Thyroid gland (tissue), 4 donors: Measurements from ENCODE around the gene ZNF423. TPM values are rescaled to one million over a fixed set of nuclear protein-coding genes. Genes with fewer than 3 reads are reported as not detected.

Experiments
- DNase-seq, 2 donors: peaks; one replicate each; pipeline ENCODE4 v3.0.0-alpha.2; 2019
- H3K27ac ChIP-seq, 3 donors: fragments of 200-600 bp; sonication (generic); 1 replicate in 2 of 3; 2 replicates in 1 of 3; pipeline ENCODE4 v1.5.1; 2016 to 2019; ENCODE audit warnings: mild to moderate bottlenecking in 1 of 3, moderate library complexity in 1 of 3
- H3K27me3 ChIP-seq: fragments of 200-600 bp; sonication (generic); one replicate; pipeline ENCODE4 v1.5.1; 2019
- H3K36me3 ChIP-seq, 2 donors: fragments of 200-600 bp; sonication (generic); one replicate each; pipeline ENCODE4 v1.5.1; 2016 to 2019
- H3K4me1 ChIP-seq, 2 donors: fragments of 200-600 bp; sonication (generic); one replicate each; pipeline ENCODE4 v1.5.1; 2017 to 2019
- H3K4me3 ChIP-seq, 3 donors: fragments of 200-600 bp; sonication (generic); replicated peaks in 1 of 3; 1 replicate in 2 of 3; 2 replicates in 1 of 3; pipeline ENCODE4 v1.5.1; 2016; ENCODE audit warnings: mild to moderate bottlenecking in 1 of 3
- H3K9me3 ChIP-seq: fragments of 200-600 bp; sonication (generic); one replicate; pipeline ENCODE4 v1.5.1; 2017
- POLR2A ChIP-seq, 2 donors: fragments of 450-650 bp; IDR thresholded peaks; one replicate each; pipeline ENCODE4 v1.6.1; 2017; ENCODE audit warnings: antibody characterized with exemption in 2 of 2, mild to moderate bottlenecking in 2 of 2, moderate library complexity in 1 of 2
- WGBS, 2 donors: methylation state at CpG; one replicate each; pipeline ENCODE4 v1.1.5; 2017; 5-methylcytosine and 5-hydroxymethylcytosine counted together
- intact Hi-C: fragments of 100-400 bp; cut with DNase I; formaldehyde crosslinking; loops from one replicate; pipeline ENCODE4 v1.15.1; 2023
- total RNA-seq, 4 donors: library from RNA; depleted of rRNA; stranded (reverse); fragments of >200 nt; gene quantifications; one replicate each; pipeline ENCODE4 v1.2.3, GENCODE V29; 2016
- TF ChIP-seq, protein P1 (sequence below), 6 experiments: fragments of 200-600 bp in 3 of 6; fragments of 450-650 bp in 3 of 6; sonication (generic) in 3 of 6; IDR thresholded peaks; one replicate each; pipeline ENCODE4 v1.5.1; 2016 to 2019; ENCODE audit warnings: antibody characterized with exemption in 6 of 6, mild to moderate bottlenecking in 2 of 6, inconsistent platforms in 1 of 6, moderate library complexity in 1 of 6

Gene ZNF423
- total RNA-seq, 4 donors from 2014 or later: 7.4 to 10.0 (median 8.5) TPM

DNA sequence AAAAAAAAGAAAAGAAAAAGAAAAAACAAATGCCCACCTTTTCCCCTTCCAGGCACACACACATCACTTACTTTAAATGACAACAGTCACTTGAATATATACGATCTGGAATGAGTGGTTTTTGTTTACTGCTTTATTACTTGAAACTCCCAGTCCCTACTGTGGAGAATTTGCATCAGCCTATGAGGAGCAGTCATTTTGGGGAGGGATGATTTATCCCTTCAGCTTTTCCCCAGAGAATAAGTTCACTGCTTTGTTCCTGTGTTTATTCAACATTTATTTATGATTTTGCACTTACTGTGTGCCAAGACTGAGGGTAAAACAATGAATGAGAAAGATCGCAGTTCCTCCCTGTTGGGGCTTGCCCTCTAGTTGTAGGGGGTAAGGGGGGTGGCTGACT lies 4.7 kb upstream of the ZNF423 start:
- no peaks in the 10 kb centered on the region for H3K27me3 ChIP-seq
- peaks cover 10 to 11% of the 10 kb centered on the region in 2 donors for H3K4me1 ChIP-seq
- WGBS, 2 donors: 81% methylated on average over 2 of the region's 2 CpGs
- DNase-seq: no peak
- intact Hi-C loops: loop anchor here (10.0 kb wide), 1 partner anchor 266 kb away; no protein-coding TSS in a partner anchor
- TF ChIP-seq POLR2A (IDR thresholded peaks at IDR 0.05): no peak
- TF ChIP-seq, protein P1, sequence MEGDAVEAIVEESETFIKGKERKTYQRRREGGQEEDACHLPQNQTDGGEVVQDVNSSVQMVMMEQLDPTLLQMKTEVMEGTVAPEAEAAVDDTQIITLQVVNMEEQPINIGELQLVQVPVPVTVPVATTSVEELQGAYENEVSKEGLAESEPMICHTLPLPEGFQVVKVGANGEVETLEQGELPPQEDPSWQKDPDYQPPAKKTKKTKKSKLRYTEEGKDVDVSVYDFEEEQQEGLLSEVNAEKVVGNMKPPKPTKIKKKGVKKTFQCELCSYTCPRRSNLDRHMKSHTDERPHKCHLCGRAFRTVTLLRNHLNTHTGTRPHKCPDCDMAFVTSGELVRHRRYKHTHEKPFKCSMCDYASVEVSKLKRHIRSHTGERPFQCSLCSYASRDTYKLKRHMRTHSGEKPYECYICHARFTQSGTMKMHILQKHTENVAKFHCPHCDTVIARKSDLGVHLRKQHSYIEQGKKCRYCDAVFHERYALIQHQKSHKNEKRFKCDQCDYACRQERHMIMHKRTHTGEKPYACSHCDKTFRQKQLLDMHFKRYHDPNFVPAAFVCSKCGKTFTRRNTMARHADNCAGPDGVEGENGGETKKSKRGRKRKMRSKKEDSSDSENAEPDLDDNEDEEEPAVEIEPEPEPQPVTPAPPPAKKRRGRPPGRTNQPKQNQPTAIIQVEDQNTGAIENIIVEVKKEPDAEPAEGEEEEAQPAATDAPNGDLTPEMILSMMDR (IDR thresholded peaks at IDR 0.05): no peak
- H3K36me3 ChIP-seq: no peaks in the 10 kb centered on the region
- H3K27ac ChIP-seq: no peak overlapping the region
- H3K4me3 ChIP-seq: no peak overlapping the region
- no peaks in the 10 kb centered on the region for H3K9me3 ChIP-seq

DNA sequence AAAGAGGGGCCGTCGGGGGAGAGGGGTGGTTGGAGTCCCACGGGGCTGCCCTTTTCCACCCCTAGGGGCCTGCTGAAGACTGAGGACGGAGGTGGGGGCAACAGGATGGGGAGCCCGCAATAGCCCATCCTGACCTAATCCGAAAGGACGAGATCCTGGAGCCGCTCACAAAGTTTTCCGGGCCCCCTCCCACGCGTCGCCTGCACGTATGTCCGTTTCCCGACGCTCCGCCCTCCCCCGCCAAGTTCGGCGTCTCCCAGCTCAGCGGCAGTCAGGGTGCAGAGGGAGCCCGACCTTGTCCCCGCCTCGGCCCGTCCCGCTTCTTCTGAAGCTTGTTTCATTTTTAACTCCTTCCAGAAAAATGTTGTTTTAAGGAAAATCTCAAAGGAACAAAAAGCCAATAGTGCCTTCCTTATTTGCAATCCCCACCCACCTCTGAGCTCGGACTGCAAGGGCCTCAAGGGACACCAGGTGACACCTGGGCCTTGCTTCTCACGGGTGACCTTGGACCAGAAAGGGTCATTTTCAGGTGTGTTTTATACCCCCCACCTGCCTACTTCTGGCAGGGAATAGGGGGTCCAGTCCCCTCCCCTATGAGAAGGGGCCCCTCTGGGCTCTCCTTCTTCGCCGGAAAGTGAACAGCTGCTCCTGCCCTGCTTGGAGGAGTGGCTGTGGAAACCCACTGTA lies 3.4 kb upstream of the ZNF423 start:
- WGBS, 2 donors: 9 to 11% methylated on average over 28 to 30 of the region's 30 CpGs
- DNase-seq: peak; percentile 66 to 67
- no peaks in the 10 kb centered on the region for H3K27me3 ChIP-seq

DNA sequence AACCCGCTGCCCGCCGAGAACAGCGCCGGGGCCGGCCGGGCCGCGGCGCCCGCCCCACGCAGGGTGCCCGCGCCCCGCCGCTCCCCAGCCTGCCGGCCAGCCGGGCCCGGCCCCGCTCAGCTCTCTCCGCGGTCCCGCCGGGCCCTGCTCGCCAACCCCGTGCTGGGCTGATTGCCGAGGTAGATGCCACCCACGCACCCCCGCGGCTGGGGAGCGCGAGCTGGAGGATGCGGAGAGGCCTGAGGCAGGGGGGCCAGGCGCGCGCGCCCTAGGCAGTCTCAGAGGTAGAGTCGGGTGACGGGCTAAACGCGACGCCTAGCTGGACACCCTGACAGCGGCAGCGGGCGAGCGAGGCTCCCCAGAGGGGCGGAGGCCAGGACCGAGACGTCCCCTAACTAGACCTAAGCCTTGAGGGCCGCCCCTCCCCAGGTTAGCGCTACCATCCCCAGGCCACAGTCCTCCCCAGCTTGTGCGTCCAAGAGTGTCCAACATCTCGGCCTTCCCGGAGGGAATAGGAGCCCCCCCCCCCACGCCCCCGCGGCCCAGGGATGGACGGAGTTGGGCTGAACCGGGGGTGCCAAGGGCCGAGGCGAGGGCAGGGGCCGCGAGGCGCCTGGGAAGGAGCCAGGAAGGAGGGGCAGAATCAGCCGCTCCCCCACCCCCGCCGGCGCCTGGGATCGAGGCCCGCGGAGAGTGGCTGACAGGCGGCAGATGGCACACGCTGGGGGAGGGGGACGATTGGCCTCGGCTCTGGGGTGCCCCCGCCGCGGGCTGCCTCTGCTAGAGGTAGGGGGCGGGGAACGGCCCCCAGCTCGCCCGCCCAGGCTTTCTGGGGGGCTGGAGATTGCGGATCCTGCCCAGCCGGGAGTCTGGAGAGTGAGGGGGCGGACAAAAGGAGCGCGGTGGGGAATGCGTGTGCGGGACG lies 2.5 kb upstream of the ZNF423 start:
- intact Hi-C loops: loop anchor here (5.0 kb wide), 1 partner anchor 371 kb away; no protein-coding TSS in a partner anchor
- peak; percentile 73 to 81 for DNase-seq
- peak overlapping the region in 2 of 3 donors; percentile 39 to 80 for H3K4me3 ChIP-seq

More for the DNA sequence above, 3.4 kb upstream of the ZNF423 start:
- Histone ChIP-seq H3K4me3 (peak overlapping the region in 2 of 3 donors; percentile 39 to 80), H3K4me1 (peaks cover 15 to 16% of the 10 kb centered on the region in 2 donors), H3K36me3 (no peaks in the 10 kb centered on the region), H3K9me3 (no peaks in the 10 kb centered on the region), H3K27ac (peak overlapping the region; percentile 78 to 88 (median 86))
- intact Hi-C loops: loop anchor here (5.0 kb wide), 1 partner anchor 372 kb away; no protein-coding TSS in a partner anchor
- peak in 1 of 2 donors; percentile 52 for TF ChIP-seq POLR2A (IDR thresholded peaks at IDR 0.05)
- TF ChIP-seq, protein P1 (IDR thresholded peaks at IDR 0.05): no peak

DNA sequence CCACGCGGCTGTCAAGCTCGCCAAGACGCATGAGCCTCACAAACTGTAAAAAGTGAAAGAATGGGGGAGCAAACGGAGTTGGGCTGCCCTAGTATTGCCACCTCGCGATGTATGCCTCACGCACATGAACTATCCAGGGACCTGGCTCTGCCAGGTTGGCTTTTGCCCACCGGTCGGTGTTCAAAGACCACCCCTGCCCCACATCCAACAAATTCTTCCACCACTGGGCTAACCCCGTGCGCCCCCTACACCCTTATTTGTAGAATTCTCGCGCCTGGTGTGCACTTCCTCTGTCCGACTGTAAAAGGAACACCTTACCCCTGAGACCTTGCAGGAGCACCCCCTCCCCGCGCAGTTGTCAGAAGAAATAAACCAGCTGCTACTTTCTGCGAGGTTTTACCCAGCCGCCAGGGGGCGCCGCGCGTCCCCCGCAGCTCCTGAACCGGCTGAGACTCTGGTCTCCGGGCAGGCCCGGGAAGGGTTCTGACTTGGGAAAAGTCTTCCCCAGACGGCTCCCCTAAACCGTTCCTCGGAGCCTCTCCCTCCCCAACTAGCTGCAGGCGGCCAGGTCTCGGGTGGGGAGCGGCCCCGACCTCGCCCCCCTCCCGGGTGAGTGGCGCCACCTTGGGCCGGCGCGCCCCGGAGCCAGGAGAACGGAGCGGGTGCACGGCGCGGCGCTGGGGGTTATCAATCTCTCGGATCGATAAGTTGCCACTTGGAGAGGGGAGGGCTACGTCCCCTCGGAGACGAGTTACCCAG lies 1.7 kb upstream of the ZNF423 start:
- Histone ChIP-seq H3K9me3 (no peaks in the 10 kb centered on the region), H3K27ac (peak overlapping the region; percentile 78 to 88 (median 86)), H3K36me3 (no peaks in the 10 kb centered on the region), H3K4me1 (peaks cover 23 to 27% of the 10 kb centered on the region in 2 donors), H3K4me3 (peak overlapping the region in 1 of 3 donors; percentile 80), H3K27me3 (no peaks in the 10 kb centered on the region)
- TF ChIP-seq POLR2A (IDR thresholded peaks at IDR 0.05): no peak
- TF ChIP-seq, protein P1 (IDR thresholded peaks at IDR 0.05): peak; percentile 40 to 90 (median 58)
- WGBS, 2 donors: 1 to 2% methylated on average over 24 to 29 of the region's 52 CpGs
- intact Hi-C loops: loop anchor here (5.0 kb wide), 1 partner anchor 370 kb away; no protein-coding TSS in a partner anchor
- peak; percentile 40 to 43 for DNase-seq

More for the DNA sequence above, 2.5 kb upstream of the ZNF423 start:
- H3K27me3 ChIP-seq: no peaks in the 10 kb centered on the region
- TF ChIP-seq, protein P1 (IDR thresholded peaks at IDR 0.05): no peak
- 1 to 3% methylated on average over 6 to 33 of the region's 90 CpGs for WGBS, 2 donors
- H3K4me1 ChIP-seq: peaks cover 23% of the 10 kb centered on the region in 2 donors
- H3K27ac ChIP-seq: peak overlapping the region; percentile 78 to 88 (median 86)
- H3K36me3 ChIP-seq: no peaks in the 10 kb centered on the region
- no peaks in the 10 kb centered on the region for H3K9me3 ChIP-seq
